Right lobe of liver (tissue), 6 donors: ENCODE measurements around the gene ALB. TPM values are rescaled to one million over a fixed set of nuclear protein-coding genes. Genes with fewer than 3 reads are reported as not detected.

ENCODE experiments used
- ATAC-seq, 4 donors: fragments of 200-7000 bp; cut with Tn5 transposase; one replicate each; pipeline ENCODE4 v1.9.1; 2020; ENCODE audit warnings: mild to moderate bottlenecking in 4 of 4, moderate library complexity in 4 of 4
- DNase-seq, 3 donors: peaks; one replicate each; pipeline ENCODE4 v3.0.0-alpha.2; 2020
- H3K27ac ChIP-seq, 3 donors: fragments of 200-600 bp; one replicate each; pipeline ENCODE4 v1.8.0; 2022
- H3K27me3 ChIP-seq, 2 donors: fragments of 200-600 bp; one replicate each; pipeline ENCODE4 v1.8.0; 2022
- H3K36me3 ChIP-seq, 4 donors: fragments of 200-600 bp; sonication (generic) in 1 of 4; one replicate each; pipeline versions ENCODE4 v1.5.1 to v1.8.0; 2017 to 2022; ENCODE audit warnings: control low read depth in 1 of 4
- H3K4me1 ChIP-seq, 4 donors: fragments of 200-600 bp; sonication (generic) in 1 of 4; one replicate each; pipeline versions ENCODE4 v1.5.1 to v1.8.0; 2017 to 2022; ENCODE audit warnings: control low read depth in 1 of 4
- H3K4me3 ChIP-seq, 3 donors: fragments of 200-600 bp; one replicate each; pipeline ENCODE4 v1.8.0; 2022
- H3K9me3 ChIP-seq, 4 donors: fragments of 200-600 bp; sonication (generic) in 1 of 4; one replicate each; pipeline versions ENCODE4 v1.5.1 to v1.8.0; 2017 to 2022; ENCODE audit warnings: control low read depth in 1 of 4
- CTCF ChIP-seq, 4 donors: fragments of 200-600 bp in 3 of 4; fragments of 450-650 bp in 1 of 4; IDR thresholded peaks; one replicate each; pipeline versions ENCODE4 v1.5.1 to v1.8.0; 2016 to 2022; ENCODE audit warnings: antibody characterized with exemption in 4 of 4, mild to moderate bottlenecking in 2 of 4
- POLR2A ChIP-seq: fragments of 450-650 bp; IDR thresholded peaks from one replicate; pipeline ENCODE4 v1.6.1; 2017; ENCODE audit warnings: antibody characterized with exemption, mild to moderate bottlenecking
- WGBS: methylation state at CpG from one replicate; pipeline ENCODE4 v1.1.6; 2018; ENCODE audit warnings: low coverage, low lambda C conversion rate; ENCODE audit not compliant: insufficient coverage; ENCODE audit errors: missing lambda C conversion rate; 5-methylcytosine and 5-hydroxymethylcytosine counted together
- intact Hi-C, 2 donors: fragments of 100-400 bp; cut with DNase I; formaldehyde crosslinking; loops; one replicate each; pipeline versions ENCODE4 v1.11.2 to v1.14.1; 2022
- total RNA-seq, 6 experiments: library from RNA; depleted of rRNA in 2 of 6; stranded (reverse); fragments of >200 nt in 2 of 6; fragmentation: NEBNext Ultra II Directional in 3 of 6; extraction: Animal tissue kit (Norgen Biotek cat#: 25700) in 3 of 6; gene quantifications; one replicate each; pipeline versions ENCODE4 v1.1.0 to v1.2.4, GENCODE V29; 2016 to 2023
- donor health status: DM: no; HTN: yes; CAD: no.
- donor health status: DM: no; HTN: no; CAD: no.
- donor health status: DM: no; HTN: no; CAD: no.
- donor health status: DM: no; HTN: yes; CAD: no.
- donor health status: DM: no; HTN: yes; CAD: no.

ALB gene
- total RNA-seq, 6 experiments from 2014 or later, result 46,361 to 117,834 (median 75,397) TPM

- Histone ChIP-seq H3K27me3 (no peaks in the 10 kb centered on the region), H3K9me3 (no peaks in the 10 kb centered on the region), H3K4me1 (peaks cover 0 to 49% (median 15%) of the 10 kb centered on the region in 4 donors), H3K27ac (peak overlapping the region in 2 of 3 donors; percentile 37 to 52), H3K36me3 (no peaks in the 10 kb centered on the region), H3K4me3 (no peak overlapping the region)
- 46% methylated on average over 2 of the region's 2 CpGs for WGBS
- intact Hi-C loops, result no loop called here
- peak in 2 of 4 donors; percentile 9 to 24 for ATAC-seq
- TF ChIP-seq CTCF (IDR thresholded peaks at IDR 0.05), result no peak
- TF ChIP-seq POLR2A, result no peak
- no peak for DNase-seq
Observed at GRCh38 chr4:73392936-73393335, 11.2 kb upstream of the ALB start.

- no peaks in the 10 kb centered on the region for H3K9me3 ChIP-seq
- H3K4me3 ChIP-seq, result no peak overlapping the region
- ATAC-seq (peak in 2 of 4 donors; percentile 9 to 39), DNase-seq (no peak)
- WGBS, result 30% methylated on average over 1 of the region's 1 CpG
- H3K27me3 ChIP-seq, result no peaks in the 10 kb centered on the region
- intact Hi-C loops, result no loop called here
- H3K4me1 ChIP-seq, result peaks cover 0 to 52% (median 16%) of the 10 kb centered on the region in 4 donors
- peak overlapping the region in 2 of 3 donors; percentile 87 to 91 for H3K27ac ChIP-seq
- TF ChIP-seq CTCF (IDR thresholded peaks at IDR 0.05) (no peak), POLR2A (no peak)
- no peaks in the 10 kb centered on the region for H3K36me3 ChIP-seq
Observed at GRCh38 chr4:73396304-73396703, 7.8 kb upstream of the ALB start.

GRCh38 chr4:73396993-73397972, 6.8 kb upstream of the ALB start:
- peak; percentile 62 to 87 (median 80) for ATAC-seq
- TF ChIP-seq CTCF (IDR thresholded peaks at IDR 0.05) (no peak), POLR2A (peak; percentile 42)
- WGBS, result 31% methylated on average over 5 of the region's 5 CpGs
- H3K4me1 ChIP-seq, result peaks cover 0 to 52% (median 16%) of the 10 kb centered on the region in 4 donors
- no peaks in the 10 kb centered on the region for H3K27me3 ChIP-seq
- no peaks in the 10 kb centered on the region for H3K9me3 ChIP-seq
- DNase-seq, result no peak
- intact Hi-C loops, result no loop called here
- H3K36me3 ChIP-seq, result no peaks in the 10 kb centered on the region
- peak overlapping the region in 2 of 3 donors; percentile 16 to 17 for H3K4me3 ChIP-seq
- H3K27ac ChIP-seq, result peak overlapping the region; percentile 12 to 91 (median 87)

GRCh38 chr4:73401412-73401811, 2.7 kb upstream of the ALB start:
- Histone ChIP-seq H3K27ac (peak overlapping the region in 2 of 3 donors; percentile 41 to 91), H3K9me3 (no peaks in the 10 kb centered on the region), H3K4me3 (no peak overlapping the region), H3K27me3 (no peaks in the 10 kb centered on the region), H3K36me3 (peaks cover 0 to 22% (median 8%) of the 10 kb centered on the region in 4 donors), H3K4me1 (peaks cover 0 to 50% (median 15%) of the 10 kb centered on the region in 4 donors)
- 16% methylated on average over 2 of the region's 2 CpGs for WGBS
- intact Hi-C loops, result loop anchor here in 1 of 2 donors (10.0 kb wide), 1 partner anchor 57 kb away; no protein-coding TSS in a partner anchor
- TF ChIP-seq POLR2A (no peak), CTCF (IDR thresholded peaks at IDR 0.05) (no peak)
- ATAC-seq, result no peak
- DNase-seq, result no peak
